GM19351 (cell line): ENCODE data around the gene CSNK1G2.
"Not testable (repeated sequence)": the region's sequence is repeated elsewhere in the genome, so short reads cannot be mapped to it uniquely, and the experiment has no call there.

ENCODE experiments used
- ATAC-seq: cut with Tn5 transposase; IDR thresholded peaks from one replicate; pipeline ENCODE4 v1.9.1; 2021; ENCODE audit warnings: mild to moderate bottlenecking, moderate library complexity; ENCODE audit not compliant: unreplicated experiment

The CSNK1G2 gene

GRCh38 chr19:1986357-1987162 lies 45.6 kb downstream of the CSNK1G2 start:
- ATAC-seq: no peak

GRCh38 chr19:1987197-1988187 lies 46.5 kb downstream of the CSNK1G2 start:
- ATAC-seq: no peak

- ATAC-seq: not testable (repeated sequence)
These were observed 47.5 kb downstream of the CSNK1G2 start for GRCh38 chr19:1988464-1988863.

GRCh38 chr19:1989513-1990229 lies 48.7 kb downstream of the CSNK1G2 start:
- ATAC-seq: no peak

GRCh38 chr19:1990230-1991017 lies 49.5 kb downstream of the CSNK1G2 start:
- no peak for ATAC-seq

- no peak for ATAC-seq
These were observed 50.3 kb downstream of the CSNK1G2 start for GRCh38 chr19:1991018-1991913.

GRCh38 chr19:1992759-1993260 lies 51.8 kb downstream of the CSNK1G2 start:
- ATAC-seq: no peak

GRCh38 chr19:1997353-1998233 lies 56.6 kb downstream of the CSNK1G2 start:
- no peak for ATAC-seq

- ATAC-seq: no peak
These were observed 58.0 kb downstream of the CSNK1G2 start for GRCh38 chr19:1998712-1999708.

- no peak for ATAC-seq
These were observed 59.0 kb downstream of the CSNK1G2 start for GRCh38 chr19:1999856-2000515.

GRCh38 chr19:2003874-2004273 lies 62.9 kb downstream of the CSNK1G2 start:
- ATAC-seq: no peak

GRCh38 chr19:2010135-2010668 lies 69.2 kb downstream of the CSNK1G2 start:
- no peak for ATAC-seq

- ATAC-seq: no peak
These were observed 70.2 kb downstream of the CSNK1G2 start for GRCh38 chr19:2011169-2011568.

GRCh38 chr19:2012941-2013682 lies 72.1 kb downstream of the CSNK1G2 start:
- no peak for ATAC-seq

GRCh38 chr19:2013683-2013961 lies 72.7 kb downstream of the CSNK1G2 start:
- ATAC-seq: no peak

- ATAC-seq: no peak
These were observed 73.2 kb downstream of the CSNK1G2 start for GRCh38 chr19:2014131-2014571.
